ENCODE measurements around the gene SERINC2.

- no peak for TF ChIP-seq TEAD4 (IDR thresholded peaks at IDR 0.05)
- TF ChIP-seq MAX (IDR thresholded peaks at IDR 0.05), result no peak
- TF ChIP-seq REST (IDR thresholded peaks at IDR 0.05; ENCODE audit: low read depth), result no peak
- TF ChIP-seq CEBPB (IDR thresholded peaks at IDR 0.05), result no peak
- no peak for TF ChIP-seq TAF1 (IDR thresholded peaks at IDR 0.05; ENCODE audit: low read depth)
- TF ChIP-seq TCF12 (IDR thresholded peaks at IDR 0.05; ENCODE audit: low read depth), result no peak
- no peak for TF ChIP-seq EP300 (IDR thresholded peaks at IDR 0.05; ENCODE audit: borderline replicate concordance)
- no peak for TF ChIP-seq FOXM1 (IDR thresholded peaks at IDR 0.05; ENCODE audit: borderline replicate concordance, low read depth)
- TF ChIP-seq EGR1 (IDR thresholded peaks at IDR 0.05), result no peak
- TF ChIP-seq RAD21 (IDR thresholded peaks at IDR 0.05; ENCODE audit: low read depth), result no peak
- no peak for TF ChIP-seq YY1 (IDR thresholded peaks at IDR 0.05; ENCODE audit: low read depth)
- TF ChIP-seq USF1 (IDR thresholded peaks at IDR 0.05), result no peak
These were observed 32.8 kb upstream of the SERINC2 start for GRCh38 chr1:31380181-31380580.

All from Ishikawa (cell line).